Uterus (tissue), 4 donors: ENCODE measurements around the gene GAMT. TPM values are rescaled to one million over a fixed set of nuclear protein-coding genes. Genes with fewer than 3 reads are reported as not detected.

Experiments used
- DNase-seq, 2 donors: peaks; one replicate each; pipeline ENCODE4 v3.0.0-alpha.2; 2019 to 2020
- H3K27ac ChIP-seq, 2 donors: fragments of 200-600 bp; sonication (generic); 1 replicate in 1 of 2; 2 replicates in 1 of 2; pipeline ENCODE4 v1.5.1; 2016 to 2018
- H3K27me3 ChIP-seq, 2 donors: fragments of 200-600 bp; sonication (generic); one replicate each; pipeline ENCODE4 v1.5.1; 2018 to 2019; ENCODE audit warnings: control low read depth in 1 of 2
- H3K36me3 ChIP-seq, 2 donors: fragments of 200-600 bp; sonication (generic); one replicate each; pipeline ENCODE4 v1.5.1; 2019; ENCODE audit warnings: control low read depth in 1 of 2
- H3K4me1 ChIP-seq, 2 donors: fragments of 200-600 bp; sonication (generic); one replicate each; pipeline ENCODE4 v1.5.1; 2018 to 2019; ENCODE audit warnings: control low read depth in 1 of 2
- H3K4me3 ChIP-seq, 2 donors: fragments of 200-600 bp; sonication (generic); 1 replicate in 1 of 2; 2 replicates in 1 of 2; pipeline ENCODE4 v1.5.1; 2018 to 2019; ENCODE audit warnings: mild to moderate bottlenecking in 1 of 2
- H3K9me3 ChIP-seq, 2 donors: fragments of 200-600 bp; sonication (generic); one replicate each; pipeline ENCODE4 v1.5.1; 2019; ENCODE audit warnings: control low read depth in 1 of 2
- CTCF ChIP-seq, 4 experiments: fragments of 200-600 bp in 2 of 4; fragments of 450-650 bp in 2 of 4; sonication (generic) in 2 of 4; IDR thresholded peaks; one replicate each; pipeline ENCODE4 v1.5.1; 2016 to 2019; ENCODE audit warnings: antibody characterized with exemption in 4 of 4, mild to moderate bottlenecking in 2 of 4, moderate library complexity in 1 of 4
- POLR2A ChIP-seq, 2 donors: fragments of 450-650 bp; IDR thresholded peaks; one replicate each; pipeline ENCODE4 v1.6.1; 2016; ENCODE audit warnings: antibody characterized with exemption in 2 of 2, mild to moderate bottlenecking in 1 of 2, moderate library complexity in 1 of 2
- intact Hi-C: fragments of 100-400 bp; cut with DNase I; formaldehyde crosslinking; loops from one replicate; pipeline ENCODE4 v1.15.1; 2023; ENCODE audit warnings: low total_unique reads
- total RNA-seq, 4 donors: library from RNA; depleted of rRNA in 3 of 4; stranded (reverse); fragments of >200 nt in 3 of 4; gene quantifications; one replicate each; pipeline versions ENCODE4 v1.1.0 to v1.2.4, GENCODE V29; 2014 to 2023
- donor health status: DM: yes; HTN: yes; CAD: no.

The GAMT gene
- total RNA-seq, 4 donors from 2014 or later, result 3.3 to 14.4 (median 8.4) TPM

GRCh38 chr19:1432507-1432887 lies 31.2 kb upstream of the GAMT start:
- Histone ChIP-seq H3K36me3 (no peaks in the 10 kb centered on the region), H3K4me3 (no peak overlapping the region), H3K9me3 (no peaks in the 10 kb centered on the region), H3K4me1 (no peaks in the 10 kb centered on the region), H3K27ac (no peak overlapping the region), H3K27me3 (no peaks in the 10 kb centered on the region)
- TF ChIP-seq POLR2A (IDR thresholded peaks at IDR 0.05) (no peak), CTCF (IDR thresholded peaks at IDR 0.05) (no peak)
- no peak for DNase-seq
- intact Hi-C loops, result no loop called here

GRCh38 chr19:1431759-1432506 lies 30.6 kb upstream of the GAMT start:
- H3K36me3 ChIP-seq, result no peaks in the 10 kb centered on the region
- intact Hi-C loops, result no loop called here

GRCh38 chr19:1430246-1430645 lies 28.9 kb upstream of the GAMT start:
- Histone ChIP-seq H3K27ac (no peak overlapping the region), H3K36me3 (no peaks in the 10 kb centered on the region), H3K9me3 (no peaks in the 10 kb centered on the region), H3K4me1 (no peaks in the 10 kb centered on the region), H3K4me3 (no peak overlapping the region), H3K27me3 (no peaks in the 10 kb centered on the region)
- intact Hi-C loops, result no loop called here
- DNase-seq, result no peak
- TF ChIP-seq CTCF (IDR thresholded peaks at IDR 0.05) (no peak), POLR2A (IDR thresholded peaks at IDR 0.05) (no peak)

More at GRCh38 chr19:1431759-1432506, 30.6 kb upstream of the GAMT start:
- no peak for DNase-seq
- no peaks in the 10 kb centered on the region for H3K4me1 ChIP-seq
- H3K4me3 ChIP-seq, result no peak overlapping the region
- H3K27ac ChIP-seq, result no peak overlapping the region
- TF ChIP-seq POLR2A (IDR thresholded peaks at IDR 0.05) (no peak), CTCF (IDR thresholded peaks at IDR 0.05) (no peak)
- H3K27me3 ChIP-seq, result no peaks in the 10 kb centered on the region
- no peaks in the 10 kb centered on the region for H3K9me3 ChIP-seq

GRCh38 chr19:1429750-1430149 lies 28.4 kb upstream of the GAMT start:
- H3K27ac ChIP-seq, result no peak overlapping the region
- H3K27me3 ChIP-seq, result no peaks in the 10 kb centered on the region
- H3K4me3 ChIP-seq, result no peak overlapping the region
- no peaks in the 10 kb centered on the region for H3K36me3 ChIP-seq
- H3K9me3 ChIP-seq, result no peaks in the 10 kb centered on the region
- intact Hi-C loops, result no loop called here
- DNase-seq, result peak in 1 of 2 donors; percentile 13
- TF ChIP-seq CTCF (IDR thresholded peaks at IDR 0.05) (no peak), POLR2A (IDR thresholded peaks at IDR 0.05) (no peak)
- no peaks in the 10 kb centered on the region for H3K4me1 ChIP-seq

GRCh38 chr19:1428738-1429391 lies 27.5 kb upstream of the GAMT start:
- Histone ChIP-seq H3K4me1 (no peaks in the 10 kb centered on the region), H3K27me3 (no peaks in the 10 kb centered on the region), H3K27ac (no peak overlapping the region), H3K9me3 (no peaks in the 10 kb centered on the region), H3K4me3 (no peak overlapping the region), H3K36me3 (no peaks in the 10 kb centered on the region)
- no peak for TF ChIP-seq POLR2A (IDR thresholded peaks at IDR 0.05)
- no peak for DNase-seq
- intact Hi-C loops, result no loop called here
